ENCODE results near the gene REV3L. TPM values are rescaled to one million over a fixed set of nuclear protein-coding genes. Genes with fewer than 3 reads are reported as not detected.

Gene REV3L
- total RNA-seq, 1 donor from 2014 or later: 23.0 TPM

DNA sequence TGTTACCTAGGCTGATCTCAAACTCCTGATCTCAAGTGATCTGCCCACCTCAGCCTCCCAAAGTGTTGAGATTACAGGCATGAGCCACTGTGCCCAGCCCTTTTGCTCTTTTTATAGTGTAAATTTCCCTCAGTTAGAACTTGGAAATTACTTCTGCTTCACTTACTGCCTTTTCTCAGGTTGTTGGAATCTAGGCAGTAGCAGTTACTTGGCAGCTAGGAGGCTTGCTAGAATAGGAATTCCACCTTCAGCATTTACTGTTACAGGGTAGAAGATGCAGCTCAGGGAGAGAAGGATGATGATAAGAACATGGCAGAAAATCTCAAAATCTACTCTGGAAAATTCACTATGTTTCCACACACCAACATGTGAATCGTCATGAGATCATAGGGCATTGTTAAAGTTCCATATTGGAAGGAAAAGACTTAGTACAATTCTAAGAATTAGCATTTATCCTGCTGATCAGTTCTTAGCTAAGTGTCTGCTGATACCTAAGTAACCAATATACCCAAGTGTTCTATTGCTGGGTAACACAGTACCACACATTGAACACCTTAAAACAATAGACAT is 213.5 kb downstream of the REV3L start:
- H4K20me1 ChIP-seq (ENCODE audit: insufficient read depth, low read length): peaks cover 13% of the 10 kb centered on the region

DNA sequence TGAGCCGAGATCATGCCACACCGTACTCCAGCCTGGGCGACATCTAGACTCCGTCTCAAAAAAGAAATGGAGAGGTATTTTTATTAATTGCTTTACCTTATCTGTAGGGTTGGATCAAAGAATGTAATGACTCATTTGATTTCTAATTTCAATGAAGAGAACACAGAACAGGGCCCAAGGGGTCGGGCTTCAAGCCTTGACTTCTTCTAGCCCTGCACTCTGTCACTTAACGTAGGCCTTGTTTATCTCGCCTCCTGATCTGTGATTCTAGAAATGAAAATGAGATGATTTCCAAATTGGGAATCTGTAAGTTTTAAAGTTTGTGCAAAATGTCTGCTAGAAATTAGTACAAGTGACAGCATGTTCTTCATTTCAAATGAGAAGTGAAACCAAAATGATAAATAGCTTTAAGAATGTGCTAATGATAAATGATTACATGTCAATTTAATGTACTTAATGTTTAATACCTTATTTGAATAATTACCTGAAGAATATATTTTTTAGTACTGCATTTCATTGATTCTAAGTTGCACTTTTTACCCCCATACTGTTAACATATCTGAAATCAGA is 215.2 kb downstream of the REV3L start:
- TF ChIP-seq, protein P1, sequence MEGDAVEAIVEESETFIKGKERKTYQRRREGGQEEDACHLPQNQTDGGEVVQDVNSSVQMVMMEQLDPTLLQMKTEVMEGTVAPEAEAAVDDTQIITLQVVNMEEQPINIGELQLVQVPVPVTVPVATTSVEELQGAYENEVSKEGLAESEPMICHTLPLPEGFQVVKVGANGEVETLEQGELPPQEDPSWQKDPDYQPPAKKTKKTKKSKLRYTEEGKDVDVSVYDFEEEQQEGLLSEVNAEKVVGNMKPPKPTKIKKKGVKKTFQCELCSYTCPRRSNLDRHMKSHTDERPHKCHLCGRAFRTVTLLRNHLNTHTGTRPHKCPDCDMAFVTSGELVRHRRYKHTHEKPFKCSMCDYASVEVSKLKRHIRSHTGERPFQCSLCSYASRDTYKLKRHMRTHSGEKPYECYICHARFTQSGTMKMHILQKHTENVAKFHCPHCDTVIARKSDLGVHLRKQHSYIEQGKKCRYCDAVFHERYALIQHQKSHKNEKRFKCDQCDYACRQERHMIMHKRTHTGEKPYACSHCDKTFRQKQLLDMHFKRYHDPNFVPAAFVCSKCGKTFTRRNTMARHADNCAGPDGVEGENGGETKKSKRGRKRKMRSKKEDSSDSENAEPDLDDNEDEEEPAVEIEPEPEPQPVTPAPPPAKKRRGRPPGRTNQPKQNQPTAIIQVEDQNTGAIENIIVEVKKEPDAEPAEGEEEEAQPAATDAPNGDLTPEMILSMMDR (IDR thresholded peaks at IDR 0.05; ENCODE audit: insufficient read depth, low read depth, low read length): no peak
- TF ChIP-seq EZH2 (IDR thresholded peaks at IDR 0.05; ENCODE audit: insufficient read depth, low read length): no peak
- H3K79me2 ChIP-seq (ENCODE audit: insufficient read depth, low read length): peaks cover 13% of the 10 kb centered on the region
- no peak overlapping the region for H3K27ac Mint-ChIP-seq (ENCODE audit: unreplicated experiment)
- no peak overlapping the region for H3K4me3 ChIP-seq (ENCODE audit: insufficient read depth, low read depth, low read length)
- H3K4me2 ChIP-seq (ENCODE audit: low read length): no peak overlapping the region
- no peak overlapping the region for H2AFZ ChIP-seq (ENCODE audit: low read depth, low read length)
- peaks cover 12% of the 10 kb centered on the region for H3K36me3 ChIP-seq (ENCODE audit: insufficient read depth, low read length)
- H3K4me1 ChIP-seq (ENCODE audit: insufficient read depth, low read length): peaks cover 15% of the 10 kb centered on the region
- H3K27me3 Mint-ChIP-seq (ENCODE audit: low read depth, unreplicated experiment): no peaks in the 10 kb centered on the region
- H3K9me3 ChIP-seq (ENCODE audit: insufficient read depth, low read depth, low read length): no peaks in the 10 kb centered on the region
- H3K4me3 Mint-ChIP-seq (ENCODE audit: unreplicated experiment): no peak overlapping the region
- DNase-seq (ENCODE audit: low read depth) (no peak), FAIRE-seq (no peak)
- H3K9ac ChIP-seq (ENCODE audit: low read length): no peak overlapping the region
- H3K4me1 Mint-ChIP-seq (ENCODE audit: low read depth, unreplicated experiment): peaks cover 27% of the 10 kb centered on the region
- peaks cover 18% of the 10 kb centered on the region for H3K36me3 Mint-ChIP-seq (ENCODE audit: low read depth, unreplicated experiment)
- no peaks in the 10 kb centered on the region for H3K27me3 ChIP-seq (ENCODE audit: insufficient read depth, low read length)
- H4K20me1 ChIP-seq (ENCODE audit: insufficient read depth, low read length): peaks cover 20% of the 10 kb centered on the region
- H3K9me3 Mint-ChIP-seq (ENCODE audit: unreplicated experiment): no peaks in the 10 kb centered on the region
- no peak overlapping the region for H3K27ac ChIP-seq (ENCODE audit: low read depth, low read length)

More for the DNA sequence above, 213.5 kb downstream of the REV3L start:
- peak; percentile 52 for DNase-seq (ENCODE audit: low read depth)
- no peak overlapping the region for H2AFZ ChIP-seq (ENCODE audit: low read depth, low read length)
- Mint-ChIP-seq H3K4me3 (ENCODE audit: unreplicated experiment) (no peak overlapping the region), H3K9me3 (ENCODE audit: unreplicated experiment) (peaks cover 8% of the 10 kb centered on the region), H3K36me3 (ENCODE audit: low read depth, unreplicated experiment) (peaks cover 32% of the 10 kb centered on the region), H3K27me3 (ENCODE audit: low read depth, unreplicated experiment) (no peaks in the 10 kb centered on the region), H3K27ac (ENCODE audit: unreplicated experiment) (no peak overlapping the region), H3K4me1 (ENCODE audit: low read depth, unreplicated experiment) (peaks cover 18% of the 10 kb centered on the region)
- H3K9me3 ChIP-seq (ENCODE audit: insufficient read depth, low read depth, low read length): no peaks in the 10 kb centered on the region
- no peak for FAIRE-seq
- H3K79me2 ChIP-seq (ENCODE audit: insufficient read depth, low read length): peaks cover 16% of the 10 kb centered on the region
- H3K27ac ChIP-seq (ENCODE audit: low read depth, low read length): peak overlapping the region; percentile 19
- TF ChIP-seq, protein P1 (IDR thresholded peaks at IDR 0.05; ENCODE audit: insufficient read depth, low read depth, low read length): no peak
- no peak for TF ChIP-seq EZH2 (IDR thresholded peaks at IDR 0.05; ENCODE audit: insufficient read depth, low read length)
- H3K4me1 ChIP-seq (ENCODE audit: insufficient read depth, low read length): peaks cover 8% of the 10 kb centered on the region
- H3K4me3 ChIP-seq (ENCODE audit: insufficient read depth, low read depth, low read length): no peak overlapping the region
- no peaks in the 10 kb centered on the region for H3K27me3 ChIP-seq (ENCODE audit: insufficient read depth, low read length)
- H3K4me2 ChIP-seq (ENCODE audit: low read length): no peak overlapping the region
- peaks cover 12% of the 10 kb centered on the region for H3K36me3 ChIP-seq (ENCODE audit: insufficient read depth, low read length)
- no peak overlapping the region for H3K9ac ChIP-seq (ENCODE audit: low read length)

DNA sequence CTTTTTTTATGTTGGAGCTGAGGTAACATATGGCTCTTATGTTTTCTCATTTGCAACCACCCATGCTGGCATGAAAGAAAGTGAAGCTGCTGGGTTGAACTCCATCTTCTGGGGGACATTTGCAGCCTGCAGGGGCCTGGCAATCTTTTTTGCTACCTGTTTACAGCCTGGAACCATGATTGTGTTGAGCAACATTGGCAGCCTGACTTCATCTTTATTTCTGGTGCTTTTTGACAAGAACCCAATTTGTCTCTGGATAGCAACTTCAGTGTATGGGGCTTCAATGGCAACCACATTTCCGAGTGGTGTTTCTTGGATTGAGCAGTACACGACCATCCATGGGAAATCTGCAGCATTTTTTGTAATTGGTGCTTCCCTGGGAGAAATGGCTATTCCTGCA is 216.7 kb downstream of the REV3L start:
- H3K4me1 Mint-ChIP-seq (ENCODE audit: low read depth, unreplicated experiment): peaks cover 27% of the 10 kb centered on the region
- no peaks in the 10 kb centered on the region for H3K27me3 ChIP-seq (ENCODE audit: insufficient read depth, low read length)
- peaks cover 16% of the 10 kb centered on the region for H3K36me3 Mint-ChIP-seq (ENCODE audit: low read depth, unreplicated experiment)
- peaks cover 25% of the 10 kb centered on the region for H3K79me2 ChIP-seq (ENCODE audit: insufficient read depth, low read length)
- H3K4me3 ChIP-seq (ENCODE audit: insufficient read depth, low read depth, low read length): no peak overlapping the region
- no peaks in the 10 kb centered on the region for H3K9me3 Mint-ChIP-seq (ENCODE audit: unreplicated experiment)
- peaks cover 12% of the 10 kb centered on the region for H3K36me3 ChIP-seq (ENCODE audit: insufficient read depth, low read length)
- H4K20me1 ChIP-seq (ENCODE audit: insufficient read depth, low read length): peaks cover 20% of the 10 kb centered on the region
- no peak overlapping the region for H3K9ac ChIP-seq (ENCODE audit: low read length)
- no peak overlapping the region for H2AFZ ChIP-seq (ENCODE audit: low read depth, low read length)
- H3K27ac ChIP-seq (ENCODE audit: low read depth, low read length): no peak overlapping the region
- no peaks in the 10 kb centered on the region for H3K9me3 ChIP-seq (ENCODE audit: insufficient read depth, low read depth, low read length)
- DNase-seq (ENCODE audit: low read depth) (no peak), FAIRE-seq (no peak)
- peak overlapping the region; percentile 8 for H3K4me2 ChIP-seq (ENCODE audit: low read length)
- no peak overlapping the region for H3K4me3 Mint-ChIP-seq (ENCODE audit: unreplicated experiment)
- TF ChIP-seq, protein P1 (IDR thresholded peaks at IDR 0.05; ENCODE audit: insufficient read depth, low read depth, low read length): no peak
- no peak for TF ChIP-seq EZH2 (IDR thresholded peaks at IDR 0.05; ENCODE audit: insufficient read depth, low read length)
- H3K4me1 ChIP-seq (ENCODE audit: insufficient read depth, low read length): peaks cover 15% of the 10 kb centered on the region
- no peak overlapping the region for H3K27ac Mint-ChIP-seq (ENCODE audit: unreplicated experiment)
- no peaks in the 10 kb centered on the region for H3K27me3 Mint-ChIP-seq (ENCODE audit: low read depth, unreplicated experiment)
